Germinal center (tissue), 1 donor: ENCODE measurements around the gene LRP6.
"Not testable (repeated sequence)": the region's sequence is repeated elsewhere in the genome, so short reads cannot be mapped to it uniquely, and the experiment has no call there.

Experiments
- DNase-seq: peaks from one replicate; pipeline ENCODE4 v3.0.0; 2012; ENCODE audit warnings: mixed read lengths, low spot score

LRP6 gene

DNA sequence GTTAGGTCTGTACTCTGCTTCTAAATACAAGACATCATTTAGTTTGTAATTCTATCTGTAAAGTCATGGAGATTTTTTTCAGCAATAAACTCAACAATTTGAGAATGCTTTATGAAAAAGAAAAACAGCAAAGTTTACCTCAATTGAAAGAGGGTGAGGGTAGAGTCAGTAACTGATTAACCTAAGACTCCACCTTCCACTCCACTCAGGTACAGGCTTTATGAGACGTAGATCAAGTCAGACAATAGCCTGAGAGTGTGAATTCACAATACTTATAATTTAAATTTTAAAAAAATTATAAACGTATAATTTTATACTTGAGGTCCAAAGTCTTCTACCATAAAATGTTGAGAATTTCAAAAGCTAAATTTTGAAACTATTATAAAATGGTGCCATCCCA lies 150.2 kb downstream of the LRP6 start:
- DNase-seq: no peak

DNA sequence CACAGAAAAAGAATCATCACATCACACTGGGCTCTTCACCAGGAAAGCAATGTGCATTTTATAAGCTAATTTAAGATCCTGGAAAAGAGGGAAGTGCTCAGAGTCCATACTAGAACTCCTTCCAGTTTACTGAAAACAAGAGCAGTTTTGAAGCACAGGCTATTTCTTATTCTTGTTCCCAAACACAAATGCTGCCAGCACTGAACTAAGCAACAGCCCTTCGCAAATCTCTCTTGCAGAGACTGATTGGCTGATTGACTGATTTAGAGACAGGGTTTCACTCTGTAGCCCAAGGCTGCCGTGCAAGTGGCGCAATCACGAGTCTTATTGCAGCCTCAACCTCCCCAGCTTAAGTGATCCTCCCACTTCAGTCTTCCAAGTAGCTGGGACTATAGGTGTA lies 151.3 kb downstream of the LRP6 start:
- DNase-seq: no peak

DNA sequence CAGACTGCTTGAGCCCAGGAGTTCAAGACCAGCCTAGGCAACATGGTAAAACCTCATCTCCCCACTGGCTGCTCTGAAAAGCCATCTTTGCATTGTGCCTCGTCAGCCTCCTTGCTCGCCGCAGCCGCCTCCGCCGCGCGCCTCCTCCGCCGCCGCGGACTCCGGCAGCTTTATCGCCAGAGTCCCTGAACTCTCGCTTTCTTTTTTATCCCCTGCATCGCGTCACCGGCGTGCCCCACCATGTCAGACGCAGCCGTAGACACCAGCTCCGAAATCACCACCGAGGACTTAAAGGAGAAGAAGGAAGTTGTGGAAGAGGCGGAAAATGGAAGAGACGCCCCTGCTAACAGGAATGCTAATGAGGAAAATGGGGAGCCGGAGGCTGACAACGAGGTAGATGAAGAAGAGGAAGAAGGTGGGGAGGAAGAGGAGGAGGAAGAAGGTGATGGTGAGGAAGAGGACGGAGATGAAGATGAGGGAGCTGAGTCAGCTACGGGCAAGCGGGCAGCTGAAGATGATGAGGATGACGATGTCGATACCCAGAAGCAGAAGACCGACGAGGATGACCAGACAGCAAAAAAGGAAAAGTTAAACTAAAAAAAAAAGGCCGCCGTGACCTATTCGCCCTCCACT lies 155.8 kb downstream of the LRP6 start:
- DNase-seq: not testable (repeated sequence)

DNA sequence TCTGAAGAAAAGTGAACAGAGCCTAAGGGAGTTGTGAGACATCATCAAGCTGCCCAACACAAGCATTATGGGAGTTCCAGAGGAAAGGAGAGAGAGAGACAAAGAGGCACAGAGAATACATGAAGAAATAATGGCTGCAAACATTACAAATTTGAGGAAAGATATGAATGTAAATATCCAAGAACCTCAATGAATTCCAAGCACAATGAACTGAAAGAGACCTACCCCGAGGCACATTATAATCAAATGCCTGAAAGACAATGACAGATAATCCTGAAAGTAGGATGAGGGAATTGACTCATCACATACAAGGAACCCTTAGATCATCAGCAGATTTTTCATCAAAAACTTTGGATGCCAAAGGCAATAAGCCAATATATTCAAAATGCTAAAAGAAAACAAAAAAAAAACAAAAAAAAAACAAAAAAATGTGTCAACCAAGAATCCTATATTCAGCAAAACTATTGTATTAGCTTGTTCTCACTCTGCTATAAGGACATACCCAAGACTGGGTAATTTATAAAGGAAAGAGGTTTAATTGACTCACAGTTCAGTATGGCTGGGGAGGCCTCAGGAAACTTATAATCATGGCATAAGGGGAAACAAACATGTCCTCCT lies 158.3 kb downstream of the LRP6 start:
- no peak for DNase-seq

DNA sequence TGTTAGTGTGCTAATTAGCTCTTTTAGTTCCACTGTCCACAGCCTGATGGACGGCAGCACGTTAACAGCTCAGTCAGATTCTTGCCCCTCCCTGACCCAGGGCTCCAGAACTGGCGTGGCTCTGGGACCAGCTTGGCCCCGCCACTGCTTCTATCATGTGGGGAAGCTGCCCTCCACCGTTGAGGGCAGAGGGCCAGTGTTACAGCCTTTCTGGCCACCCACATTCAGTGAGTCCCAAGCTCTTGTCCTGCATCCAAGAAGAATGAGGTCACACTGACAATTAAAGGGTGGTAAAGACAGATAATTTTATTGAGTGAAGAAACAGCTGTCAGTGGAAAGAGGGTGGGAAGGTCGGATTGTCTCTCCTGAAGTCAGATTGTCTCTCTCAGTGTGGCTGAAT lies 159.2 kb downstream of the LRP6 start:
- no peak for DNase-seq

DNA sequence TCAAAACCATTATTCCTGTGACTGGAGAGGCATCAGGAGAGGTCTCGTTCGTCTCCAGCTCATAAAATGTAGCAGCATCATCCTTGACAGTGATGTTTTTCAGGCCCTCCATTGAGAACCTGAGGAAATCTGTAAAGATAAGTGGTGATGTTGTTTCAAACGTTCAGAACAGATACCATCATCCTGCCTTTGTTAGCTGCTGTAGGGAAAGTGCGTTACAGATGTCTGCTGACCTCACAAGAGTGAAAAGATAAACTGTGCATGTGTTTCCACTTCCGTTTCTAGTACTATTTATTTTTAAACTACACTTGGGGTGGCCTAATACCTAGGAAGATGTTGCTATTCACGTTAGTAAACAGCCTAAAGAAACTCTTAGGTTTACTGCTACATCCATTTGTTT lies 167.7 kb downstream of the LRP6 start:
- DNase-seq: no peak

DNA sequence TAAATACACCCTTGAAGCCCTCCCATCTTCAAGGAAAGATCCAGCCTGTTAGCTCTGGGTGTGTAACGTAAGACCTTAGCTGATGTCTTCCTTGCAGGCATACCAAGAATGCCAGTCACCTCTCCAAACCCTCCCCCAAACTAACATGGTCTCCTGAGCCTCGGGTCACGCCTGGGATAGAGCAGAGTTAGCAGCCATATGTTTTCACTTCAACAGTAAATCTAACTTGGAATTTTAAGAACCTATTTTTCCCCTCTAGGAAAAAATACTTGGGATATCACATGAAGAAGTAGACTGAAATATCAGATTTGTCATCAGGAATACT lies 168.2 kb downstream of the LRP6 start:
- no peak for DNase-seq

DNA sequence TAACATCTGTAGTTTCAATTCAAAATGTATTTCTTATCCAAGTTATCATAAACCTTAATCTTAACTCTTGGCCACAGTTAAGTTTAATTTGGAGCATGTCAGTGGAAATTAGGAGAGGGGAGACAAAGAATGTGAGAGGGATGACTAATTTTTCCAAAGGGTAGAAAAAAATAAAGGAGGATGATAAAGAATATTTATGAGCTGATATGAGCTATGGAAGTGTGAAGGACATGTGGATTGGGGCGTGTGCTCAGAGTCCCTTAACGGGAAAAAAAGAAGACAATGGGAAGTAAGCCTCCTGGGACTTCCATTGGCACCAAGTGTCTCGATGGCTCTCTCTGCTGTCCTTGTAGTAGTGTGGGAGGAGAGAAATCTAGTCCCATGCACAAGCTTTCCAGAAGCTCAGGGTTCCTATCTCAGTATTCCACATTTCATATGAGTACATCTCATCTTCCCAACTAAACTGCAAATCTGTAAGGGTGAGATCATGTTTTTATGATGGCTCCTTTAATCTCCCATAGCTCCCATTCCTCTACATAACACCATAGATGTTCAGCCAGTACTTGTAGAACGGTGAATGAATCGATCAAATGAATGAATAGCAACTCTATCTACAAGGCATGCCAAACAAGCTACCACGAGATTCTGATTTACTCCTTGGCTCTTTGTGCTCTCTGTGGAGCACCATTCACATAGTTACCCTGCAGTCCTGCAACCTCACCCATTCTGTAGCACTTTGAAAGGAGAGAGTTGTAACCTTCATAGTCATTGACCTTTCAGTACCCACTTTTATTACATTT lies 168.8 kb downstream of the LRP6 start:
- no peak for DNase-seq

DNA sequence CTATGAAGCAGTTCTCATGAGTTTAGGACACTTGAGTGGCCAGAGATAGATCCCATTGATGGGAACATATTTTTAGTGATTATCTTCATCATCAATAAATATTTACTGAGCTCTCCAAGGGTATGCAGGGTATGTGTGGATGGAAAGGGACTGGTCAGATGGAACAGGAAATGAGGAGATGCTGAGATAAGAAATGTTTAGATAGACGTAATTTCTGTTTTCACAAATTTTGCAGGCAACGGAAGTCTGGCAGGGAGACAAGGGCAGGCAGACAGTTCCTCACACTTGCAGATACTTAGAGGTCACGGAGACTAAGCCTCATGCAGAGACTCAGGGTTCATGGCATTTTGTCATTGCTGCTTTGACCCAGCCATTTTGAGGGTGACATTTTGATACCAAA lies 171.8 kb downstream of the LRP6 start:
- no peak for DNase-seq

DNA sequence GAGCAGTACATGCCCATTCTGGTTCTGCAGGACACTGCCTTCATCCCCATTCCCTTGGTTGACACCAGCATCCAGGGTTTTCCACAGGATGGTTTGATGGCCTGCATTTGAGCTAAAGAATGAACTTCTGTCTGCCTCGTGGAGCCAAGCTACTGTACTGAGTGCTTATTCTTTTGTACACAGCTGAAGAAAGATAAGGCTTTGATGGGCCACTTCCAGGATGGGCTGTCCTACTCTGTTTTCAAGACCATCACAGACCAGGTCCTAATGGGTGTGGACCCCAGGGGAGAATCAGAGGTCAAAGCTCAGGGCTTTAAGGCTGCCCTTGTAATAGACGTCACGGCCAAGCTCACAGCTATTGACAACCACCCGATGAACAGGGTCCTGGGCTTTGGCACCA lies 172.4 kb downstream of the LRP6 start:
- DNase-seq: no peak

DNA sequence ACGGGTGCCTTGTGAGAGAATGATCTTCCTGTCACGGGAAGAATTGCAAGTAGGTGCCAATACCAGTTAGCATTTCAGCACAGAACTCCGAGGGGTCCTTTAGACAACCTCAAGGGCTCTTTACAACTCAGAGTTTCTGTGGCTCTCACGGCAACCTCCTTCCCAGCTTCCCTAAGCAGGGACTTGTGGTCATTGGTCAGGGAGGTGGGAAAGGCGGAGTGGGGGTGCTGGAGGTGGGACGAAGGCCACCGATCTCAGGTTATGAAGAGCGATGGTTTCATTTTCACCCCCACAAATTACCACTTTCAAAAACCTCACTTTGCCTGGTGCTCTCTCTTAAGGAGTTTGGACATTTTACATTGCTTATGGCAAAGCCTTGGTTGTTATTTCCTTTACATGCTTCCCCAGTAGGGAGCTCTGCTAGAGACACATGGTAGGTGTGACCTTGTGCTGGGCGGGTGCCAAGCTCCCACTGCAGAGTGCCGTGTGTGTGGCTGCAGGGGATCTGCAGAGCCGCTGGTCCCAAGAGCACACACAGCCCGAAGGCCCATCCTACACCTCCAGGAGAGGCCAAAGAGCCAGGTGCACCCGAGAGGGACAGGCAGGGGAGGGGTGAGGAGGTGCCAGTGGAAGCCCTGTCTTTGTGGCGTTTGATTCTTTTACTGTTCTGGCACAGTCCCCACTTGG lies 174.7 kb downstream of the LRP6 start:
- DNase-seq: no peak

DNA sequence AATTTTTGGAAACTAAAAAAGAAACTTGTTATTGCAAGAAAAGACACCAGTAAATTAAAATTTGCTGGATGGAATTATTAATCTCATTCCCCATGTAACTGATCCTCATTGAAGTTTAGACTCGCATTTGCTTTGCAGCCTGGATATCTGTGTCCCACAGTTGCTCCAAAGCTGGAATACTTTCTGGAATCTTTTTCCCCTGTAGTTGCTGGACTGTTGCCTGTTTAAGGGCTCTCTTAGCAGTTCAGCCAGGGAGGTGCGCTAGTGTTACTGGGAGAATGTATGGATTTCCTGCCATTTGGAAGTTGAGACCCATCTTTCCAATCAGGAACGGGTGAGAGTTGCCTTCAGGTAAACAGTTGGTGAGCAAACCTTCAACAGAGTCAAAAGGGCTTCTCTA lies 175.8 kb downstream of the LRP6 start:
- DNase-seq: no peak

DNA sequence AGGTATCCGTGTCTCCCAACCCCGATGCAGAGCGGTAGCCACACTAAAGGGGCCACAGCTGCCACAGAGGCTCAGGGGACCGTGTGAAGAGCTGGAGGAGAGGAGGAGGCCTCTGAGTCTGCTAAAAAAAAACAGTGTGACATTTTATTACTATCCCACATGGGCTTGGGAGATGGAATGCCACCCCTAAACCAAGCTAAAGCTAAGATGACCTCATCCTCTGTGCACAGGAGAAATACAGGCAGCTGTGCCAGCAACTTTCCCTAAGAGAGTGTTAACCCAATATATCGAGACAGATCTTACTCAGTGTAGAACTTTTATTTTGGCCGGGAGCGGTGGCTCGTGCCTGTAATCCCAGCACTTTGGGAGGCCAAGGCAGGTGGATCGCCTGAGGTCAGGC lies 178.1 kb downstream of the LRP6 start:
- DNase-seq: no peak

DNA sequence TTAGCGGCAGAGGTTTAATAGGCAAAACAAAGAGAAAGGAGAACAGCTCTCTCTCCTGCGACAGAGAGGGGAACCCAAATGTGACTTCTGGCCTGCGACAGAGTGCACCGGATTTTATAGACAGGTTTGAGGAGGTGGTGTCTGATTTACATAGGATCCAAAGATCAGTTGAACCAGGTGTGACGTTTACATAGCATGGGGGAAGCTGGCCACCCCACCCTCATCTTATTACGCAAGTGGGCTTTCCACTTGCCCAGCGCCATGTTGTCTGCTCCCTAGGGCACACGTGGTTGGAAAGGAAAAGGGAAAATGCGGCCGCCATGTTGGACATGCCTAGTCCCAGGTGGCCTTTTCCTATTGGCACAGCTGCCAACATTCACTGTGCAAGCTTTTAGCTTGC lies 178.7 kb downstream of the LRP6 start:
- DNase-seq: no peak

DNA sequence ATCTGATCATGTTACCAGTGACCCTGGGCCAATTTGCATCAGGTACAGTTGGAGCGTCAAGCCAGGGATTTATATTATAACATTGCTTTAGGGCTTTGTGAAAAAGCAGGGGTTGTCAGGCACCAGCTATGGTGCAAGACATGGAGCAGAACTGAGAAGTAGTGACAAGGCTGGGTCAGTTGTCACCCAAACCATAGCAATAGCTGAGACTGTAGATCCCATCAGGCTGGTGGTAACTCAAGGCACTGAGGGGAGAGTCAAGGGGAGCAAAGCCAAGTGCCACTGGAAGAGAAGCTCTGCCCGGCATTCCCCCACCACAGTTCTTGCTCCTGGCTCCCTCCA lies 179.2 kb downstream of the LRP6 start:
- DNase-seq: no peak

DNA sequence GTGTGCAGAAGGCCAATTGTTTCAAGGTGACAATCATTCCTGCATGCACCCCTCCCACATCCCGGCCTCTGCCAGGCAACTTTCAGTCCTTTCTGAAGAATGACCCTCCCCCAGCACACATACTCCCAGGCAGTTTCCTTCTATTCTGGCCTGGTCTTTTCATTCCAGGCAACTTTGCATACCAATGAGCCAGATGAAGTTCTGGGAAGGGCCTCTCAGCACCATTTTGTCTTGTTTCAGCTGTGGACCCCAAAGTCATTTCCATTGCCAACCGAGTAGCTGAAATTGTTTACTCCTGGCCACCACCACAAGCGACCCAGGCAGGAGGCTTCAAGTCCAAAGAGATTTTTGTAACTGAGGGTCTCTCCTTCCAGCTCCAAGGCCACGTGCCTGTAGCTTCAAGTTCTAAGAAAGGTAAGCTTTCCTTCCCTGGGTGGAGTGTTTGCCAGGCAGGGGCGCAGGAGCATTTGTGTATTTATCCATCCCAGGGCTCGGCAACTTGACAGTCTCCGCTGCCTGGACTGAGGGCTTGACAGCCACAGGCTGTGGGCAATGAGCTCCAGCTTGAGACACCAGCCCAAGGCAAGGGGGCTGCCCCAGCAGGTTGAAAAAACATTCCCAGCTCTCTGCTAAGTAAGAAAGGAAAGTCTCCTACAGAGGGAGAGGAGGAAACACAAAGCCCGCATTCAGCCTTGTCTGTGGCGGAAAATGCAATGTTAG lies 179.7 kb downstream of the LRP6 start:
- no peak for DNase-seq

DNA sequence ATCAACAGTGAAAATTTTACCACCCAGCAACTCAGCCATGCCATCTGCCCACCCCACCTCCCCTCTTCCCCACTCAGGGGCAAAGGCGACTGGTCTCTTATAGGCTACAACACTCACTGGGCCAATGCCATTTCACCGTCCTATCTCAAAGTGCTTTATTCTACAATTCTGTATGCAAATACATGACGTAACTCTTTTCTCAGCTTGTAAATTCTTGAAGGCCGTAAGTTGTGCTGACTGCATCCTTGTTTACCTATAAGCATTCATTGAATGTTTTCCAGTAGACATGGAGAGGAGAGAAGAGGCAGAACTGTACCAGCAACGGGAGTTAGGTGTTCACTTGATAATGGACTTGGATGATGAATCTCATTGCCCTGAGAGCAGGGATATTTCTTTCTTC lies 180.5 kb downstream of the LRP6 start:
- no peak for DNase-seq

DNA sequence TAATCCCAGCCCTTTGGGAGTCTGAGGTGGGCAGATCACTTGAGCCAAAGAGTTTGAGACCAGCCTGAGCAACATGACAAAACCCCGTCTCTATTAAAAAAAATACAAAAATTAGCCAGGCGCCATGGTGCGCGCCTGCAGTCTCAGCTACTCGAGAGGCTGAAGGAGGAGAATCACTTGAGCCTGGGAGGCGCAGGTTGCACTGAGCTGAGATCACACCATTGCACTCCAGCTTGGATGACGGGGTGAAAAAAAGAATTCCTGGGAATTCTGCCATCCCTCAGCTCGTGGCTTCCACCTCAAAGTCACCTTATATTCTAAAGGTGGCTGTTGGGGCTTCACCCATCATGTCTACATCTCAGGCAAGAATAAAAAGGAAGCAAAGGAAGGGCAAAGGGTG lies 183.2 kb downstream of the LRP6 start:
- DNase-seq: no peak

DNA sequence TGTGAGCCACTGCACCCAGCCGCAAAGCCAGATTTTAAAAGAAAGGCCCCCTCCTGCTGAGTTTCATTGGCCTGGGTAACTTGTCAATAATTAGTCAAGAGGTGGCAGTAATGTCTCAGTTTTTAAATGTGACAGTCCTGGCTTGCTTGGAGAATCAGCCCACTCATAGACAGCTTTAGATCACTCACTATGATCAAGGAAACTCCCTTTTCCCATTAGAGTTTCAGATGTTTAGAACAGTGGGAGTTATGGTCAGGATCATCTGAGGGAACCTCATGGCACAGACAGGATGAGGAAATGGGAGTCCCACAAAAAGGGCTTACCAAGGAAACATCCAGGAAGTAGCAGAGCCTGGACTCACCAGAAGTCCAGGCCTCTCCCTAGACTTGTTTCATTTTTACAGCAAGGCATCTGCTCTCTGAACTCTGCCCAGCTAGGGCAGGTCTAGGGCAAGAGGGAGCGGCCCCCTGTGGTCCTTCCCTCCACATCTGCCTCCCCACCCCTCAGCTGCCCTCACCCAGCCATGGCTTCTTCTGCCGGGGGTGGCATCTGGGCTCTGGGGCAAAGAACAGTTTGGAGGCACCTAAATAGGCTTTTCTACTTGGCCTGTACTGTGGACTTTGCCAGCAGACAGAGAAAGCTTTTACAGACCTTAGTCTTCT lies 184.9 kb downstream of the LRP6 start:
- no peak for DNase-seq

DNA sequence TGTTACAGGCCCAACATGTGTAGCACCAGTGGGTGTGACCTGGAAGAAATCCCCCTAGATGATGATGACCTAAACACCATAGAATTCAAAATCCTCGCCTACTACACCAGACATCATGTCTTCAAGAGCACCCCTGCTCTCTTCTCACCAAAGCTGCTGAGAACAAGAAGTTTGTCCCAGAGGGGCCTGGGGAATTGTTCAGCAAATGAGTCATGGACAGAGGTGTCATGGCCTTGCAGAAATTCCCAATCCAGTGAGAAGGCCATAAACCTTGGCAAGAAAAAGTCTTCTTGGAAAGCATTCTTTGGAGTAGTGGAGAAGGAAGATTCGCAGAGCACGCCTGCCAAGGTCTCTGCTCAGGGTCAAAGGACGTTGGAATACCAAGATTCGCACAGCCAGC lies 187.6 kb downstream of the LRP6 start:
- no peak for DNase-seq

DNA sequence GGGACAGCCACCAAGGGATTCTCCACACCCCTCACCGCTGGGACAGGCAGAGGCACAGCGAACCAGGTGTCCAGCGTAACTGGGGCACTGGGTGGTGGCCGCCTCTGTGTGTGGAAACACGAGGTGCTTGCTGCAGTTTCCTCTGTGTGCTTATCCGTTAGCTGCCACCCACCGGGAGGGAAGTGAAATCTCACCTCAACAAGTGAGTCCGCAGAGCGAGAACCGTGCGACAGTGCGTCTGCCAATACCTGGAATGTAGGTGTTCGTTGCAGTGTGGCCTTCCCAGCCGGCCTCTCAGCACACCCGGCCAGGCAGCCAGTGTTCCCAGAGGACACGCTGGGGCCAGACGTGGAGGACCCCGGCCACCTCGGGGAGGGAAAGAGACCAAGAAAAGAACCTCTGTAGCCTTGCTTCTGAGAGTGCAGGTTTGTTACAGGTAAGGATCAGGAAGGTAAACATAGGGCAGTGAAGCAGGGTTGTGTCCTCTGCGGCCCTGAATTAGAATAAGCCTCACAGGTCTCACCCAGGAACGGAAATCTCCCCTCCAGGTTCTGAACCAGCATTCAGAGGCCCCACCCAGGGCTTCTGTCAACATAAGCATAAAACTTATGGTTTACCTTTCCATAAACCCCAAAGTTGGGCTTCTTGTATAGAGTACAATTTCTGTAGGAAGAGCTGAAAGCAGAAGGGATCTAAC lies 194.6 kb downstream of the LRP6 start:
- peak; percentile 14 for DNase-seq
